Bronchial epithelial cell (primary cell): ENCODE results near the gene ZNF665. TPM values are rescaled to one million over a fixed set of nuclear protein-coding genes. Genes with fewer than 3 reads are reported as not detected.
"Not testable (repeated sequence)": the region's sequence is repeated elsewhere in the genome, so short reads cannot be mapped to it uniquely, and the experiment has no call there.

ENCODE experiments used
- DNase-seq: peaks from one replicate; pipeline ENCODE4 v3.0.0-alpha.2; 2010; ENCODE audit warnings: low read depth
- FAIRE-seq: peaks from 2 replicates; lab custom pipeline; 2011; peaks lifted over from hg19 to GRCh38; lab: Jason Lieb, UNC
- H3K27me3 ChIP-seq: 2 replicates; pipeline ENCODE4 v1.5.1; 2011; ENCODE audit warnings: low read length; ENCODE audit not compliant: control insufficient read depth, insufficient read depth
- H3K36me3 ChIP-seq: 2 replicates; pipeline ENCODE4 v1.5.1; 2011; ENCODE audit warnings: low read length; ENCODE audit not compliant: control insufficient read depth, insufficient read depth
- H3K4me3 ChIP-seq: 2 replicates; pipeline ENCODE4 v1.5.1; 2011; ENCODE audit warnings: mild to moderate bottlenecking, low read depth, low read length, control low read depth
- total RNA-seq: library from RNA; depleted of rRNA; stranded (reverse); fragments of >200 nt; gene quantifications from 2 replicates; pipeline ENCODE4 v1.2.1, GENCODE V29; 2014
- TF ChIP-seq, protein P1 (sequence below): IDR thresholded peaks from 2 replicates; pipeline ENCODE4 v1.5.1; 2011; ENCODE audit warnings: mild to moderate bottlenecking, moderate library complexity, low read length, control low read depth, inconsistent platforms; ENCODE audit not compliant: insufficient read depth, severe bottlenecking

ZNF665 gene
- total RNA-seq = 1.6 and 2.8 TPM in 2 replicates

DNA sequence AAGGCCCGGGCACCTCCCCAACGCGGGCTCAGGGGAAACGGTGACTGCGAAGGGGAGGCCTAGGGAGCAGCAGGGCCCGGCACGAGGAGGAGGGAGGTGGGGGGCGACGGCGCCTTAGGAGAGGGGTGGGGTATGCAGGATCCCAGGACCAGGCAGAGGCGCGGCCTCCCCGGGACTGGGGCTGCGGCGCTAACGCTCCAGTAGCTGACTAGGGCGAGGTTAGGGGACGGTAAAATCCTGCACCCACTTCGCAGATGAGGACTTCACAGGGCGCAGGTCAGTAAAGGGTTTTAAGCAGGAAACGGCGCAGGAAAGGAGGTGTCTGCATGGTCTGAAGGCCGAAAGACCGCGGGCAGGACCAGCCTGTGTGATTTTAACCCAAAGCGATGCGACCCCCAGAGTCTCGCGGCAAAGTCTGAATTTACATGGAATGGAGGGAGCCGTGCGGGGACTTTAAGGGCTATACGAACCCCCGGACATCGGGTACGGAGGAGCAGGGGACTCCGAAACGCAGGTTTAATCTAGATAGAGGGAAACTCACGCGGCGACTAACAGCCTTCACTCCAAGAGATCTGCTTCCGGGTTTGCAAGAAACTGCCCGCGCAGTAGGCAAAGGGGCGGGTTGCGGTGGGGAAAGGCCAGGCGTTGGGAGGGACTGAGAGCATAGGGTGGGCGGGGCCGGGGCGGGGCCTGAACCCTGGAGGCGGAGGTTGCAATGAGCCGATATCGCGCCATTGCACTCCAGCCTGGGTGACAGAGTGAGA lies at the start of gene ZNF665:
TSS of gene ZNF665 (minus strand) at position 588 of the 764 bp plus-strand sequence. CDS start 10,460 bp downstream, outside the sequence.
- peak; percentile 69 for DNase-seq
- TF ChIP-seq, protein P1, sequence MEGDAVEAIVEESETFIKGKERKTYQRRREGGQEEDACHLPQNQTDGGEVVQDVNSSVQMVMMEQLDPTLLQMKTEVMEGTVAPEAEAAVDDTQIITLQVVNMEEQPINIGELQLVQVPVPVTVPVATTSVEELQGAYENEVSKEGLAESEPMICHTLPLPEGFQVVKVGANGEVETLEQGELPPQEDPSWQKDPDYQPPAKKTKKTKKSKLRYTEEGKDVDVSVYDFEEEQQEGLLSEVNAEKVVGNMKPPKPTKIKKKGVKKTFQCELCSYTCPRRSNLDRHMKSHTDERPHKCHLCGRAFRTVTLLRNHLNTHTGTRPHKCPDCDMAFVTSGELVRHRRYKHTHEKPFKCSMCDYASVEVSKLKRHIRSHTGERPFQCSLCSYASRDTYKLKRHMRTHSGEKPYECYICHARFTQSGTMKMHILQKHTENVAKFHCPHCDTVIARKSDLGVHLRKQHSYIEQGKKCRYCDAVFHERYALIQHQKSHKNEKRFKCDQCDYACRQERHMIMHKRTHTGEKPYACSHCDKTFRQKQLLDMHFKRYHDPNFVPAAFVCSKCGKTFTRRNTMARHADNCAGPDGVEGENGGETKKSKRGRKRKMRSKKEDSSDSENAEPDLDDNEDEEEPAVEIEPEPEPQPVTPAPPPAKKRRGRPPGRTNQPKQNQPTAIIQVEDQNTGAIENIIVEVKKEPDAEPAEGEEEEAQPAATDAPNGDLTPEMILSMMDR = no peak
- Histone ChIP-seq H3K36me3 (no peaks in the 10 kb centered on the region), H3K4me3 (peak within 1 kb of the TSS; percentile 81), H3K27me3 (no peaks in the 10 kb centered on the region)
- FAIRE-seq = no peak

DNA sequence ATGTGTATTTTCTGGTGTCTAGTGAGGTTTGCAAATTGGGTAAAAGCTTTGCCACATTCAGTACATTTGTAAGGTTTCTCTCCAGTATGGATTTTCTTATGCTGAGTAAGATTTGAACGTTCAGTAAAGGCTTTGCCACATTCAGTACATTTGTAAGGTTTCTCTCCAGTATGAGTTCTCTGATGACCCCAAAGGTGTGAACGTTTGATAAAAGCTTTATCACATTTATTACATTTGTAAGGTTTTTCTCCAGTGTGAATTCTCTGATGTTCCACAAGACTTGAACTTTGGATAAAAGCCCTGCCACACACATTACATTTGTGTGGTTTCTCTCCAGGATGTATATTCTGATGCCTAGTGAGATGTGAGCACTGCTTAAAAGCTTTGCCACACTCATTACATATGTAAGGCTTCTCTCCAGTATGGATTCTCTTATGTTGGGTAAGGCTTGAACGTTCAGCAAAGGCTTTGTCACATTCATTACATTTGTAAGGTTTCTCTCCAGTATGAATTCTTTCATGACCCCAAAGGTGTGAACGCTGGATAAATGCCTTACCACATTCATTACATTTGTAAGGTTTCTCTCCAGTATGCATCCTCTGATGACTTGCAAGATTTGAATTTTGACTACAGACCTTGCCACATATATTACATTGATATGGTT lies 44.1 kb upstream of the ZNF665 start:
- DNase-seq = no peak
- Histone ChIP-seq H3K27me3 (no peaks in the 10 kb centered on the region), H3K36me3 (no peaks in the 10 kb centered on the region), H3K4me3 (no peak overlapping the region)
- TF ChIP-seq, protein P1 = no peak
- no peak for FAIRE-seq

DNA sequence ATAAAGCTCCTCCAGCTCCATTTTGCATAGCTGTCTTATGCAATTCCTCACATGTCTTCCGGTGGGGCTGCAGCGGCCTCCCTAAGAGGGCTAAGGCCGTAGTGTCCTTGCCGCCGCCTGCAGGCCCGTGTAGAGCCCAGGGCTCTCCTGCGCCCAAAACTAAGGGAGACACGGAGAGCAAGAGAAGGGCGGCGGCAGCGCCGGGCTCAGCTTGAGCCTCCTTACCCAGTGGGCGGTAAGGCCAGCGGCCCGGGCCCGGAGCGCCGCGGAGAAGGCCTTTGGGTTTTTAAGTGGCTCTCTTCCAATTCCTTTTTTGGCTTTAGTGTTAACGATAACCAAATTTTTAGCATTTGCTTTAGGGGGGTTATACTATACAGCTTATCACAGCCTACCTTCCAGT lies 31.4 kb upstream of the ZNF665 start:
- no peak for DNase-seq
- H3K4me3 ChIP-seq = no peak overlapping the region
- no peak for FAIRE-seq
- no peaks in the 10 kb centered on the region for H3K27me3 ChIP-seq
- TF ChIP-seq, protein P1 = no peak
- H3K36me3 ChIP-seq = no peaks in the 10 kb centered on the region

DNA sequence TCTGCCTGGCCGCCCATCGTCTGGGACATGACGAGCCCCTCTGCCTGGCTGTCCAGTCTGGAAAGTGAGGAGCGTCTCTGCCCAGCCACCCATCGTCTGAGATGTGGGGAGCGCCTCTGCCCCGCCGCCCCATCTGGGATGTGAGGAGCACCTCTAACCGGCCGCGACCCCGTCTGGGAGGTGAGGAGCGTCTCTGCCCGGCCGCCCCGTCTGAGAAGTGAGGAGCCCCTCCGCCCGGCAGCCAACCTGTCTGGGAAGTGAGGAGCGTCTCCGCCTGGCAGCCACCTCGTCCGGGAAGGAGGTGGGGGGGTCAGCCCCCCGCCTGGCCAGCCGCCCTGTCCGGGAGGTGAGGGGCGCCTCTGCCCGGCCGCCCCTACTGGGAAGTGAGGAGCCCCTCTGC lies 29.6 kb upstream of the ZNF665 start:
- H3K36me3 ChIP-seq, H3K27me3 ChIP-seq, FAIRE-seq, H3K4me3 ChIP-seq, DNase-seq: not testable (repeated sequence)

DNA sequence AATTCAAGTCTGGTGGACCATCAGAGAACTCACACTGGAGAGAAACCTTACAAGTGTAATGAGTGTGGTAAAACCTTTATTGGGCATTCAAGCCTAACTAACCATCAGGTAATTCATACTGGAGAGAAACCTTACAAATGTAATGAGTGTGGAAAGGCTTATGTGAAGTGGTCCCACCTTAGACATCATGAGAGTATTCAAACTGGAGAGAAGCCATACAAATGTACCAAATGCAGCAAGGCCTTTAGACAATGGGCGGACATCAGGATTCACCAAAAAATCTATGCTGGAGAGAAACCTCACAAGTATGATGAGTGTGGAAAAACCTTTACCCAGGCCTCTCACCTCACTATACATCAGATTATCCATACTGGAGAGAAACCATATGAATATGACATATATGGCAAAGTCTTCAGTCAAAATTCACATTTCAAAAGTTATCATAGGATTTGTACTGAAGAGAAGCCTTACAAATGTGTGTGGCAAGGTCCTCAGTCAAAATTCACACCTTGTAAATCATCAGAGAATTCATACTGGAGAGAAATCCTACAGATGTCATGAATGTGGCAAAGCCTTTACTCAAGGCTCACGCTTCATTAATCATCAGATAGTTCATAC lies 19.7 kb upstream of the ZNF665 start:
- DNase-seq = no peak
- TF ChIP-seq, protein P1 = no peak
- Histone ChIP-seq H3K4me3 (no peak overlapping the region), H3K27me3 (no peaks in the 10 kb centered on the region), H3K36me3 (peaks cover 2% of the 10 kb centered on the region)
- FAIRE-seq = no peak

DNA sequence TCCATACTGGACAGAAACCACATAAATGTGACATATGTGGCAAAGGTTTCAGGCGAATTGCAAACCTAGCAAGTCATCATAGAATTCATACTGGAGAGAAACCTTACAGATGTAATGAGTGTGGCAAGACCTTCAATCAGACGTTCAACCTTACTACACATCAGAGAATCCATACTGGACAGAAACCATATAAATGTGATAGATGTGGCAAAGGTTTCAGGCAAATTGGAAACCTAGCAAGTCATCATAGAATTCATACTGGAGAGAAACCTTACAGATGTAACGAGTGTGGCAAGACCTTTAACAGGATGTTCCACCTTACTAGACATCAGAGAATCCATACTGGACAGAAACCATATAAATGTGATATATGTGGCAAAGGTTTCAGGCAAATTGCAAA lies 18.4 kb upstream of the ZNF665 start:
- DNase-seq, FAIRE-seq, H3K4me3 ChIP-seq, H3K36me3 ChIP-seq, H3K27me3 ChIP-seq: not testable (repeated sequence)
